HepG2 (cell line): ENCODE results near the gene THRB. TPM values are rescaled to one million over a fixed set of nuclear protein-coding genes. Genes with fewer than 3 reads are reported as not detected.
A peak's percentile ranks its signal among the peaks of the same experiment; 100 is the strongest.

Experiments
- ARHGAP35 ChIP-seq: sonication (generic); formaldehyde crosslinking; IDR thresholded peaks from 2 replicates; pipeline ENCODE4 v1.9.0; 2022; ENCODE audit warnings: mild to moderate bottlenecking, inconsistent platforms, moderate library complexity, missing genetic modification reagents, borderline replicate concordance
- GATAD2A ChIP-seq: IDR thresholded peaks from 2 replicates; pipeline ENCODE4 v1.6.1; 2016
- ISL2 ChIP-seq: sonication (generic); formaldehyde crosslinking; IDR thresholded peaks from 2 replicates; pipeline ENCODE4 v1.5.0; 2020; ENCODE audit warnings: missing genetic modification reagents
- KLF12 ChIP-seq: sonication (generic); formaldehyde crosslinking; IDR thresholded peaks from 2 replicates; pipeline ENCODE4 v1.4.0; 2020; ENCODE audit warnings: missing genetic modification reagents, borderline replicate concordance
- MTF1 ChIP-seq: sonication (generic); formaldehyde crosslinking; IDR thresholded peaks from 2 replicates; pipeline ENCODE4 v1.5.0; 2020; ENCODE audit warnings: missing genetic modification reagents
- PITX1 ChIP-seq: sonication (generic); formaldehyde crosslinking; IDR thresholded peaks from 2 replicates; pipeline ENCODE4 v1.5.1; 2020; ENCODE audit warnings: mild to moderate bottlenecking, missing genetic modification reagents
- POGZ ChIP-seq: sonication (generic); formaldehyde crosslinking; IDR thresholded peaks from 2 replicates; pipeline ENCODE4 v1.4.0; 2020; ENCODE audit warnings: mild to moderate bottlenecking, missing genetic modification reagents
- RXRB ChIP-seq: IDR thresholded peaks from 2 replicates; pipeline ENCODE4 v1.6.1; 2016; ENCODE audit warnings: borderline replicate concordance, missing genetic modification reagents, missing compliant biosample characterization
- SCMH1 ChIP-seq: sonication (generic); formaldehyde crosslinking; IDR thresholded peaks from 2 replicates; pipeline ENCODE4 v1.9.0; 2021; ENCODE audit warnings: missing genetic modification reagents, mild to moderate bottlenecking, borderline replicate concordance
- SKIL ChIP-seq: sonication (generic); formaldehyde crosslinking; IDR thresholded peaks from 2 replicates; pipeline ENCODE4 v1.8.0; 2022; ENCODE audit warnings: missing genetic modification reagents, mild to moderate bottlenecking, moderate library complexity, borderline replicate concordance
- SMYD3 ChIP-seq: sonication (generic); formaldehyde crosslinking; IDR thresholded peaks from 2 replicates; pipeline ENCODE4 v1.8.1; 2023; ENCODE audit warnings: mild to moderate bottlenecking, missing genetic modification reagents
- TBX2 ChIP-seq: sonication (generic); formaldehyde crosslinking; IDR thresholded peaks from 2 replicates; pipeline ENCODE4 v1.5.0; 2020; ENCODE audit warnings: missing genetic modification reagents, mild to moderate bottlenecking, borderline replicate concordance
- TCF7 ChIP-seq: sonication (generic); IDR thresholded peaks from 2 replicates; pipeline ENCODE4 v1.6.1; 2016; ENCODE audit warnings: antibody characterized with exemption, low read depth
- ZBTB7B ChIP-seq: sonication (generic); formaldehyde crosslinking; IDR thresholded peaks from 2 replicates; pipeline ENCODE4 v1.4.0; 2020; ENCODE audit warnings: missing genetic modification reagents
- ZMYM4 ChIP-seq: sonication (generic); formaldehyde crosslinking; IDR thresholded peaks from 2 replicates; pipeline ENCODE4 v1.8.1; 2023; ENCODE audit warnings: mild to moderate bottlenecking, missing genetic modification reagents
- ZNF331 ChIP-seq: sonication (generic); formaldehyde crosslinking; IDR thresholded peaks from 2 replicates; pipeline ENCODE4 v1.4.0; 2020; ENCODE audit warnings: missing genetic modification reagents
- ZNF644 ChIP-seq: IDR thresholded peaks from 2 replicates; pipeline ENCODE4 v1.6.1; 2016; ENCODE audit warnings: low read depth
- ZNF788 ChIP-seq: sonication (generic); formaldehyde crosslinking; IDR thresholded peaks from 2 replicates; pipeline ENCODE4 v1.5.0; 2020; ENCODE audit warnings: mild to moderate bottlenecking, missing genetic modification reagents, borderline replicate concordance
- polyA plus RNA-seq, 8 experiments: library from polyadenylated mRNA; depleted of rRNA in 3 of 8; stranded (reverse) in 7 of 8; unstranded in 1 of 8; fragments of >200 nt; fragmentation: Illumina TruSeq in 4 of 8; extraction: Trizol in 4 of 8; gene quantifications; 2 replicates each; pipeline versions ENCODE4 v1.2.1 to v1.2.3, GENCODE V29; 2011 to 2016; ENCODE audit warnings: low read depth in 4 of 8, missing spikeins in 1 of 8, mixed read lengths in 1 of 8; ENCODE audit not compliant: insufficient read depth in 1 of 8
- total RNA-seq, 5 experiments: library from RNA; depleted of rRNA; stranded (reverse); fragments of >200 nt; fragmentation: Illumina TruSeq; extraction: Trizol; gene quantifications; 2 replicates each; pipeline ENCODE4 v1.2.3, GENCODE V29; 2016; ENCODE audit warnings: low read depth in 1 of 5
- TF ChIP-seq, protein P1 (sequence below): sonication (generic); formaldehyde crosslinking; conservative IDR thresholded peaks from 2 replicates; pipeline ENCODE4 v1.4.0; 2020; ENCODE audit warnings: mild to moderate bottlenecking, missing genetic modification reagents, moderate library complexity
- TF ChIP-seq, protein P2 (sequence below): IDR thresholded peaks from 2 replicates; pipeline ENCODE4 v1.6.1; 2016; ENCODE audit warnings: mild to moderate bottlenecking
- TF ChIP-seq, protein P3 (sequence below): IDR thresholded peaks from 2 replicates; pipeline ENCODE4 v1.6.1; 2016; ENCODE audit warnings: low read depth

The THRB gene
- total and polyA plus RNA-seq, 2 of the 13 experiments (the other 11 are each of a cell fraction or from before 2014, with no cell fraction given), result 4.7 to 22.7 TPM

GRCh38 chr3:24496529-24497482 is 2.2 kb upstream of the THRB start (continued):
- TF ChIP-seq ZBTB7B (CRISPR knock-in tag) (0 out of 2 replicates have a peak, but pooled peaks have one; percentile 50), ZNF331 (CRISPR knock-in tag) (peak; percentile 45; the same call in 1 of the 2 replicates), ZMYM4 (peak; percentile 82), SKIL (CRISPR knock-in tag) (no peak), KLF12 (CRISPR knock-in tag) (0 out of 2 replicates have a peak, but pooled peaks have one; percentile 58), ZNF644 (peak; percentile 72), POGZ (peak; percentile 51; the same call in 1 of the 2 replicates), GATAD2A (CRISPR knock-in tag) (peak; percentile 42; the same call in 1 of the 2 replicates), SCMH1 (CRISPR knock-in tag) (no peak), MTF1 (CRISPR knock-in tag) (no peak), TCF7 (no peak), TBX2 (CRISPR knock-in tag) (peak; percentile 32; the same call in 1 of the 2 replicates), SMYD3 (CRISPR knock-in tag) (no peak), ISL2 (CRISPR knock-in tag) (0 out of 2 replicates have a peak, but pooled peaks have one; percentile 30), RXRB (CRISPR knock-in tag) (peak; percentile 41; the same call in 1 of the 2 replicates), PITX1 (CRISPR knock-in tag) (no peak), ARHGAP35 (CRISPR knock-in tag) (no peak), ZNF788 (peak; percentile 65; the same call in 1 of the 2 replicates)
- TF ChIP-seq, protein P1, sequence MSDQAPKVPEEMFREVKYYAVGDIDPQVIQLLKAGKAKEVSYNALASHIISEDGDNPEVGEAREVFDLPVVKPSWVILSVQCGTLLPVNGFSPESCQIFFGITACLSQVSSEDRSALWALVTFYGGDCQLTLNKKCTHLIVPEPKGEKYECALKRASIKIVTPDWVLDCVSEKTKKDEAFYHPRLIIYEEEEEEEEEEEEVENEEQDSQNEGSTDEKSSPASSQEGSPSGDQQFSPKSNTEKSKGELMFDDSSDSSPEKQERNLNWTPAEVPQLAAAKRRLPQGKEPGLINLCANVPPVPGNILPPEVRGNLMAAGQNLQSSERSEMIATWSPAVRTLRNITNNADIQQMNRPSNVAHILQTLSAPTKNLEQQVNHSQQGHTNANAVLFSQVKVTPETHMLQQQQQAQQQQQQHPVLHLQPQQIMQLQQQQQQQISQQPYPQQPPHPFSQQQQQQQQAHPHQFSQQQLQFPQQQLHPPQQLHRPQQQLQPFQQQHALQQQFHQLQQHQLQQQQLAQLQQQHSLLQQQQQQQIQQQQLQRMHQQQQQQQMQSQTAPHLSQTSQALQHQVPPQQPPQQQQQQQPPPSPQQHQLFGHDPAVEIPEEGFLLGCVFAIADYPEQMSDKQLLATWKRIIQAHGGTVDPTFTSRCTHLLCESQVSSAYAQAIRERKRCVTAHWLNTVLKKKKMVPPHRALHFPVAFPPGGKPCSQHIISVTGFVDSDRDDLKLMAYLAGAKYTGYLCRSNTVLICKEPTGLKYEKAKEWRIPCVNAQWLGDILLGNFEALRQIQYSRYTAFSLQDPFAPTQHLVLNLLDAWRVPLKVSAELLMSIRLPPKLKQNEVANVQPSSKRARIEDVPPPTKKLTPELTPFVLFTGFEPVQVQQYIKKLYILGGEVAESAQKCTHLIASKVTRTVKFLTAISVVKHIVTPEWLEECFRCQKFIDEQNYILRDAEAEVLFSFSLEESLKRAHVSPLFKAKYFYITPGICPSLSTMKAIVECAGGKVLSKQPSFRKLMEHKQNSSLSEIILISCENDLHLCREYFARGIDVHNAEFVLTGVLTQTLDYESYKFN (CRISPR knock-in tag), result 0 out of 2 replicates have a peak, but pooled peaks have one; percentile 20
- TF ChIP-seq, protein P2, sequence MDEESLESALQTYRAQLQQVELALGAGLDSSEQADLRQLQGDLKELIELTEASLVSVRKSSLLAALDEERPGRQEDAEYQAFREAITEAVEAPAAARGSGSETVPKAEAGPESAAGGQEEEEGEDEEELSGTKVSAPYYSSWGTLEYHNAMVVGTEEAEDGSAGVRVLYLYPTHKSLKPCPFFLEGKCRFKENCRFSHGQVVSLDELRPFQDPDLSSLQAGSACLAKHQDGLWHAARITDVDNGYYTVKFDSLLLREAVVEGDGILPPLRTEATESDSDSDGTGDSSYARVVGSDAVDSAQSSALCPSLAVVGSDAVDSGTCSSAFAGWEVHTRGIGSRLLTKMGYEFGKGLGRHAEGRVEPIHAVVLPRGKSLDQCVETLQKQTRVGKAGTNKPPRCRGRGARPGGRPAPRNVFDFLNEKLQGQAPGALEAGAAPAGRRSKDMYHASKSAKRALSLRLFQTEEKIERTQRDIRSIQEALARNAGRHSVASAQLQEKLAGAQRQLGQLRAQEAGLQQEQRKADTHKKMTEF, result peak; percentile 52
- TF ChIP-seq, protein P3, sequence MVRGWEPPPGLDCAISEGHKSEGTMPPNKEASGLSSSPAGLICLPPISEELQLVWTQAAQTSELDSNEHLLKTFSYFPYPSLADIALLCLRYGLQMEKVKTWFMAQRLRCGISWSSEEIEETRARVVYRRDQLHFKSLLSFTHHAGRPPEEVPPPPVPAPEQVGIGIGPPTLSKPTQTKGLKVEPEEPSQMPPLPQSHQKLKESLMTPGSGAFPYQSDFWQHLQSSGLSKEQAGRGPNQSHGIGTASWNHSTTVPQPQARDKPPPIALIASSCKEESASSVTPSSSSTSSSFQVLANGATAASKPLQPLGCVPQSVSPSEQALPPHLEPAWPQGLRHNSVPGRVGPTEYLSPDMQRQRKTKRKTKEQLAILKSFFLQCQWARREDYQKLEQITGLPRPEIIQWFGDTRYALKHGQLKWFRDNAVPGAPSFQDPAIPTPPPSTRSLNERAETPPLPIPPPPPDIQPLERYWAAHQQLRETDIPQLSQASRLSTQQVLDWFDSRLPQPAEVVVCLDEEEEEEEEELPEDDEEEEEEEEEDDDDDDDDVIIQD (CRISPR knock-in tag), result peak; percentile 57; the same call in 1 of the 2 replicates
